ENCODE data around the gene ZNF48.

The ZNF48 gene

DNA sequence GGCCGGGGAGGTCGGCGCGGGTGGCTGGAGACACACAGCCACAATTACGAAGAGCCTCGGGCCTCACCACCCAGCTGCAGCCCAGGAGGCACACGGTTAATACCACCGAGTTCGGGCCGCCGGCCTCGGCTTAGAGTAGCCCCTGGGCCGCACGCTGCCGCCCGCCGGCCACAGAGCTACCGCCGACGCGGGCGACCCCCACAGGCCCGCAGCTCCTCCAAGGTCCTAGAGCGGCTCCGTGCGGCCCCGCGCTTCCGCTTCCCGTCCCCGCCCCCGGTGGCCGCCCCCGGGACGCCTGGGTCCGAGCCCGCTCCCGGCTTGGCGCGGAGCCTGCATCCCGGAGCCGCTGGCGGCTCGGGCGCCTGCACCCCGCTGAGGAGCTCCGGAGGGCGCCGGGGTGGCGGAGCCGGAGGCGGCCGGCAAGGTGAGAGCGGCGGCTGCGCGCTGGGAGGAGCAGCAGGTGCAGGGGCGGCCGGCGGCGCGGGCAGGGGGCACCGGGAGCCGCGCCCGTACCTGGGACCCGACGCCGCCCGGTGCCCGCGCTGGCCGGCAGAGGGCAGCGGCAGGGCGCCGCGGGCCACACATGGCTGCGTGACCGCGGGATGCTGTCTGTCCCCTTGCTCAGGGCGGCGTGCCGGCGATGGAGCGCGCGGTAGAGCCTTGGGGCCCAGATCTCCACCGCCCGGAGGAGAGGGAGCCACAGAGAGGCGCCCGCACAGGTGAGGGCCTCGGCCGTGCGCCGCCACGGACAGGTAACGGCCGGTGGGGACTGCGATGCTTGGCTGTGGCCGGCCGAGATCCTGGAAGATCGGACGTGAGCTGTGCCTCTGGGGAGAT lies at the start of gene ZNF48:
Gene ZNF48, plus strand, starts transcription at position 266 of the 837 bp plus-strand sequence. Its CDS starts 375 bp downstream, at position 641.
- DNase-seq = peak; percentile 98

DNA sequence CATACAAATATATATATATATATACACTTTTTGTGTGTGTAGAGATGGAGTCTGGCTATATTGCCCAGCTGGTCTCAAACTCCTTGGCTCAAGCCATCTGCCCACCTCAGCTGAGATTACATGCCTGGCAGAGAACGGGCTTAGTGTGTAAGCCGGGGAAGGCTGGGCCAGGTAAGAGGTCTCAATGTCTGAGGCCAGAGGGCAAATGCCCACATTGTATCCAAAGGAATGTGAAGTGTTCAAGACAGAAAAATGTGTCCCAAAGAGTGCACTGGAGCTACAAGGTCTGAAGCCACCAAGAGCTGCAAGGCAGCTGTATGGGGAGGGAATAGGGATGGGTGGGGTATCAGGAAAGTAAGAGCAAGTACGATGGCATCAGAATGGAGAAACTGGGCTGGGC lies 48.9 kb upstream of the ZNF48 start:
- DNase-seq = no peak

DNA sequence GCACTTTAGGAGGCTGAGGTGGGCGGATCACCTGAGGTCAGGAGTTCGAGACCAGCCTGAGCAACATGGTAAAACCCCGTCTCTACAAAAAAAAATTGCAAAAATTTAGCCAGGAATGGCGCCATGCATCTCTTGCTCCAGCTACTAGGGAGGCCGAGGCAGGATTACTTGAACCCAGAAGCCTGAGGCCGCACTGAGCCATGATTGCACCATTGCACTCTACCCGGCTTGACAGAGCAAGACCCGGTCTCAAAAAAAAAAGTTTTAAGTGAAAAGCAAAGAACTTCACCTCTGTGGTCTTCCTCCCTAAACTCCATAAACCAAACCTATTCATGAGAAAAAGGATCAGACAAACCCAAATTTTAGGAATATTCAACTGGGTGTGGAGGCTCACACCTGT lies 47.1 kb upstream of the ZNF48 start:
- DNase-seq = no peak

DNA sequence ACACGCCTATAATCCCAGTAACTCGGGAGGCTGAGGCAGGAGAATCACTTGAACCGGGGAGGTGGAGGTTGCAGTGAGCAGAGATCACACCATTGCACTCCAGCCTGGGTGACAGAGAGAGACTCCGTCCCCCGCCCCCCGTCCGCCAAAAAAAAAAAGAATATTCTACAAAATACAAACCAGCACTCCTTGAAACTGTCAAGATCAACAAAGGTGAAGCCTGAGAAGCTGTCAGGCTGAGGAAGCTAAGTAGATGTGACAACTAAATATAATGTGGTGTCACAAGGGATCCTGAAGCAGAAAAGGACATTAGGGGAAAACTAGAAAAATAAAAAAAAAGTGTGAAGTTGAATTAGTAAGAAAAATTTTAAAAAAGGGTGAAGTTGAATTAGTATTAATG lies 46.3 kb upstream of the ZNF48 start:
- DNase-seq = no peak

DNA sequence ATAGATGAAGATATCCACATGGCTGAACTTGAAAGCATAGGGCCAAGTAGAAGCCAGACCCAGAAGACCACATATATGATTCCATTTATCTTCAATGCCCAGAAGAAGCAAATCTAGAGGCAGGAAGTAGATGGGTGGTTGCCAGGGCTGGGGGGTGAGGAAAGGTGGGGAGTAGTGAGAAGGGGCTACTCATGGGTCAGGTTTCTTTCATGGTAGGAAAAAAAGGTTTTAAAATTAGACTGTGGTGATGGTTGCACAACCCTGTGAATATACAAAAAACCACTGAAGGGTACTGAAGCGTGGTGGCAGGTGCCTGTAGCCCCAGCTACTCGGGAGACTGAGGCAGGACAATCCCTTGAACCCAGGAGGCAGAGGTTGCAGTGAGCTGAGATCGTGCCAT lies 45.5 kb upstream of the ZNF48 start:
- no peak for DNase-seq

DNA sequence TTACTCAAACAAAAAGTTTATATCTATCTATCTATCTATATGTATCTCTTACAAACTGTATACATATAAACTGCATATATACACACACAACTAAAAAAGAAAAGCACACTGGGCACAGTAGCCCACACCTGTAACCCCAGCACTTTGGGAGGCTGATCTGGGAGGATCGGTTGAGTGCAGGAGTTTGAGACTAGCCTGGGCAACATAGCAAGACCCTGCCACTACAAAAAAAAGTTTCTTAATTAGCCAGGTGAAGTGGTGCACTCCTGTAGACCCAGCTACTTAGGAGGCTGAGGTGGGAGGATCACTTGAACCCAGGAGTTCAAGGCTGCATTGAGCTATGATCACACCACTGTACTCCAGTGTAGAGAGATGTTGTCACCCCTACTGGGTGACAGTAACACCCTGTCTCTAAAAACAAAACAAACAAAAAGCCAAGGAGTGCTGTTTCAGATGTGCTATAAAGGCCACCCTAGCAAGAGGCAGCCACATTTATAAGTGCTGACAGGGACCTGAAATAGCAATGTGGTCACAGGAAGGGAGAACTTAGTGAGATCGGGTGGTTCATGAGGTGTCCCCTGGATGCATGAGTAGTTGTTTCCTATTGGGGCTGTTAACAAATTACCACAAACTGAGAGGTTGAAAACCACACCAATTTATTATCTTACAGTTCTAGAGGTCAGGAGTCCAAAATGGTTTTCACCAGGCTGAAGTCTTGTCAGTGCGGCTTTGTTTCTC lies 44.9 kb upstream of the ZNF48 start:
- no peak for DNase-seq

DNA sequence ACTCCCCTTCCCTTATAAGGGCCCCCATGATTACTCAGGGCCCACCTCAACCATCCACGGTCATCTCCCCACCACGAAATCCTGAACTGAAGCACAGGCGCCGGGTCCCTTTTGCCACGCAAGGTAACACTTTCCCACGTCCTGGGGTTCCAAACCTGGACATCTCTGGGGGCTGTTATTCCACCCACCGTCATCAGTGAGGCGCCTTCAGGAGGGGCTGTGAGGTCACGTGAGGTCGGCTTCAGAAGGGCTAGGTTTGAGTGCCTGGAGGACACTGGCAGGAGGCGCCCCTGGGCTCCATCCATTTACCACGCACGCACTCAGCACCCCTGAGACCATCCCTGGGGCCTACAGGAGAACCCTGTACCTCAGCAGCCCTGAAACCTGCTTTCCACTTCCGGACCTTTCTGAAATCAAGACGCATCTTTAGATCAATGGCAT lies 44.2 kb upstream of the ZNF48 start:
- no peak for DNase-seq

DNA sequence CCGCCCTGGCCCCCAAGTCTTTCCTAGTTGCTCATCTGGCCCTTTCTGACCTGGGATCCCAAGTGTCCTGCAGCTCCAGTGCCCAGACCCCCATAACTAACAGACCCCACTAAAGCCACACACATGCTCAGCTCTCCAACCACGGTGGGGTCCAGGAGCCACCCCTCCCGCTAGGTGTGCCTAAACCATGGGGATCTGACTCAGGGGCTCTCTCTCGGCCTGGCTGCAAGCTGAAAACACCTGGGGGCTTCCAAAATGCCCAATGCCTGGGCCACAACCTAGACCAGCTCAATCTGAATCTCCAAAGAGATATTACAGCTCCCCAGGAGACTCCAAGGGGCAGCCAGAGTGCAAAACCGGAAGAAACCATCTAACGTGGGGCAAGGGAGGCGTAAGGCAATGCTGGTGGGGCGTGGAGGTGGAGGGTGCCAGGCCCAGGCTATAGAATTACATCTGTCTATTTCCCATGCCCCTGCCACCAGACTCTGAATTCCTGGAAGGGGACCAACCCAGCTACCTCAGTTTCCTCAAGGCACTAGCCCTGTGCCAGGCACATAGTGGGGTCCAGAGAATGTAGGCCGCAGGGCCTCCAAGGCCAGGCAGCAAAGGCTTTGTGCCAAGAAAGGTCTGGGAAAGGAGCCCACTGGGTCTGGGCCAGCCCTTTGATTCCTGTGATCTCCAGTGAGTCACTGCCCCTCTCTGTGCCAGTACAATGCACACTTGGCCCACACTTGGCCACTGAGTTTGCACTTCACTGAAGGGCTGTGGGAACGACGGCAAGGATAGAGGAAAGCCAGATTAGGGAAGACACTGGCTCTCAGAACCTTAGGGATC lies 43.4 kb upstream of the ZNF48 start:
- no peak for DNase-seq

DNA sequence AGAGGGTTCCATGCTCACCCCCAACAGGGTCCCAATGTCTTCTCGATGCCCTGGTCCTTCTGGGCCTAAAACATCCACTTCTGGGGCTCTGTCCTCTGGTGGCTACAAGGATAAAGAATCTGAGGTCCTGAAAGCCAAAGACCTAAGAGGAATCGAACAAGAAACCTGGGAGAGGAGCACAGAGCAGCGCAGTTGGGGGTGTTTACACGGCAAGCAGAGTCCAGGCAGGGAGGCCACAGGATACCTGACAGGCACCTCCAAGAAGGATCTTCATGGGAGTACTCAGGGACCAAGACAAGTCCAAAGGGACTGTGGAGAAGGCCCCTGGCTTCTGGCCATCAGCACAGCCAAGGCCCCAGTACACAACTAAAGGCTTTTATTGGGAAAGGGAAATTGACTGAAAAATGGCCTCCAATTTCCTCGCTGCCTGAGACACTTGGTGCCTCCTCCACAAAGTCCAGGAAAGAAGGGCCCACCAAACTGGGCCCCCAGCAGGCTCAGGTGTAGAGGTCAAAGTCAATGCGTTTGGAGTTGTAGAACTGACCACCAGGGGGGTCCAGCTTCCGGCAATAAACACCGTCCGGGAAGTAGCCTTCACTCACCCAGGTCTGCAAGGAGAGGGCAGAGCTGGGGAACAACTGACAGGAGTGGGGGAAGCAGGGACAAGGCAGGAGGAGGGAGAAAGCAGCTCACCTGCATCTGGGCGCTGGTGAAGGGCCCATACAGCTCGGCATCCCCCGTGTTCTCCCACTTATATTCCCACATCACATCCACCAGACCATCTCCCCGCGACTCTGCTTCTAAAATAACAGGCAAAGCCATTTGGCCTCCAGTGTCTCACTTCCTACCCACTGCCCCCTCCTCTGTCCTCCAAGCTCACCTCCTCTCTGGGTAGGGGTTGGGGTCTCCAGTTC lies 42.5 kb upstream of the ZNF48 start:
- no peak for DNase-seq

DNA sequence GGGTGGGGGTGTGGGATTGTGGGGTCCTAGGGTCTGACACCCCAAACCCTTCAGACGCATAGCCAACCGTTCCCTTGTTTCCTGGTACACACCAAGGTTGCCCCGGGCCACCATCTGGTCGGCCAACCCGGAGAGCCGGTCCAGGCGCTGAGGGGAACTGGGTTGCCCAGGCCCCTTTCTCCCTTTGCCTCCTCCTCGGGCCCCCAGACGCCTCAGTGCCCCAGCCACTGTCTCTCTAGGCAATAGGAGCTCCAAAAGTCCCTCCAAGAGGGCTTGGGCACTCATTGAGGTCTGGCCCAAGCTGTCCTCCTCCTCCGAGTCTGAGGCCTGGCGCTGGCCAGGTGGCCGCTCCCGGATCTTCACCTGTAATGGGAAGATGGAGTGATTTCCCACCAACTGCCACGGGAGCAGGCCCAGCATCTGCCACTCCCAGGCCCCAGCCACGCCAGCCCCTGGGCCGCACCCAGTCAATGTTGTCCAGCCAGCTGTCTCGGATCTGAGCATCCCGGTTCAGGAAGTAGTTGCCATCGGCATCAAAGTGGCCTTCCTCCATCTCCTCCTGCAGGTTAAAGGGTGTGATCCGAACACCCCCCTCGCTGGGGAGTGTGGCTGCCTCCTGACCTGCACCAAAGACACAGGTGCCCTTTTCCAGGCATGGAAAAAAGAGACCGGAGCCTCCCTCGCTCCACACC lies 41.6 kb upstream of the ZNF48 start:
- no peak for DNase-seq

DNA sequence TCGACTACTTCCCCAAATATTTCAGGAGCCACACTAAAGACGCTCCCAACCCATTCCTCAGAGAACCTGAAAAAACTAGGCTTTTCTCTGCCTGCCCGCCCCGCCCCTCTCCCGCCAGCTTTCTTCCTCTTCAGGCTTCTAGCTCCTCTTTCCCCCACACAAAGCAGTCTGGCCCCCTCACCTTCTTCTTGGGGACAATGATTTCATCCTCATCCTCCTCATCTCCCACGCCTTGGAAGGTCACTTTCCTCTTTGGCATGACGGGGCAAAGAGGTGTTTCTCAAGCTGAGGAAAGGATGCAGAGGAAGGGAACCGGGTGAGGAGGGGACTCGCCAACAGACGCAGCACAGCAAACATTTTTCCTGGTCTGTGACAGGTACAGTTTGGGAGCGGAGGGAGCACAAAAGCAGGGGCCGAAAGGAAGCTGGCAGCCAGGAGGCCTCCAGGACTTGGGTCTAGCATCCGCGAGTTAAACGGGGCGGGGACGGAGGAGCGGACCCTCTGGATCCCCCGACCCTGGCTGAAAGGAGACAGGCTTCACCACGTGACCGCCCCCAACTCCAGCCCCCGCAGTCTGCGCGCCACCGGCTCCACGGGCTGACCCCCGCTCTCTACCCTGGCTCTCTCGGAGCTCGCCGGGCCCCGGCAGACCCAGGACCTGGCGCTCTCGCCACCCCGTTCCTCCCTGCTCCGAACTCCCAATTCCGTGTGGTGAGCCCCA lies 40.6 kb upstream of the ZNF48 start:
- DNase-seq = peak; percentile 69

DNA sequence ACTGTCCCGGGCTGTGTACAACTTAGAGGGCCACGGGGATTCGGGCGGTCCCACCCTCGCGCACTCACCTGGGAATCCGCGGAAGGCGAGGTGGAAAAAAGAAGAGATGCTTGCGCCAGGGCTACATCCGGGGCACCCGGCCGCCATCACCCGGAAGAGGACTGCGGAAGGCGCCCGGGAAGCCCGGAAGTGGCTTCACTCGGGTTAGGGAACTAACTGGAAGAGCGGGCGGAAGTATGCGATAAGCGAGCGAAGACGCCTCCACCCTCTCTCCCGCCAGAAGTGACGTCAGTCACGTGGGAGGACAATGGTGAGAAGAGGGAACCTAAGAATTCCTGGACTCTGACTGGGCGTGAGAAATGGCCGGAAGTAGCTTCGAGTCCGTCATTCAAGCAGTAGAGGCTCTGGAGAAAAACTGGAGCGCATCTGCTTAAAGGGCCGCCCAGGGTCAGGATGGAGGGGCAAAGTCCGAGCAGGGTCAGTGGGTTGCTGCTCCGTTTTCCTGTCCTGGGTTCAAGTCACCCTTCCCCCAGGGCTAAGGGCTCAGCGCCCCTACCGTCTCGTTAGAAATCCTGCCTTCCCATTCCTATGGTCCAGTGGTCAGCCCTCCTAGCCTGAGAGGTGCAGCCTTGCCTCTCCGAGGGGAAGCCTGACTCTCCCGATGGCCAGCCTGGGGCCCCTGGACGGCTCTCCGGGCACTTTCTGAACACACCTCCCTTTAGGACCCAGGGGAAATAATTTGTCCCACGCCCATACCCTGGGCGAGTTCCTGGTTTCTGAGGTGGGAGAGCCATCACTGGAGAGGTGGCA lies 39.9 kb upstream of the ZNF48 start, which contains the start of gene CD2BP2:
Gene CD2BP2, minus strand, starts transcription at position 165 of the 810 bp plus-strand sequence. CDS start 627 bp downstream, outside the sequence.
- peak; percentile 100 for DNase-seq

DNA sequence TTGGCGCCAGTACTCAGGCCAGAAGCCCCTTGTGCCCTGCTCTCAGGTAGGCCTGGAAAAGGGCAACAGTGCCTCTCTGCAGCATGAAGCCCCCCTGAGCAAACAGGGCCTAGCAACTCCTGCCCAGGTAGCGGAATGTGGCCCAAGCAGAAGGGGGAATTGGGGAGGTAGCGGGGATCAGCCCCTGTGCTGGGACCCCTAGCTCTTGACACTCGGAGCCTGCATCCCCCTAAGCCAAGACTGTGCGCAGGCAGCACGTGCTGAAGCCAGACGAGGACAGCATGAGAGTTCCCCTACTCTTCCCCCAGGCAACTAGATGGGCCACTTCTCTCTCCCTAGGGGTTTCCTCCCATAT lies 39.3 kb upstream of the ZNF48 start:
- peak; percentile 54 for DNase-seq

DNA sequence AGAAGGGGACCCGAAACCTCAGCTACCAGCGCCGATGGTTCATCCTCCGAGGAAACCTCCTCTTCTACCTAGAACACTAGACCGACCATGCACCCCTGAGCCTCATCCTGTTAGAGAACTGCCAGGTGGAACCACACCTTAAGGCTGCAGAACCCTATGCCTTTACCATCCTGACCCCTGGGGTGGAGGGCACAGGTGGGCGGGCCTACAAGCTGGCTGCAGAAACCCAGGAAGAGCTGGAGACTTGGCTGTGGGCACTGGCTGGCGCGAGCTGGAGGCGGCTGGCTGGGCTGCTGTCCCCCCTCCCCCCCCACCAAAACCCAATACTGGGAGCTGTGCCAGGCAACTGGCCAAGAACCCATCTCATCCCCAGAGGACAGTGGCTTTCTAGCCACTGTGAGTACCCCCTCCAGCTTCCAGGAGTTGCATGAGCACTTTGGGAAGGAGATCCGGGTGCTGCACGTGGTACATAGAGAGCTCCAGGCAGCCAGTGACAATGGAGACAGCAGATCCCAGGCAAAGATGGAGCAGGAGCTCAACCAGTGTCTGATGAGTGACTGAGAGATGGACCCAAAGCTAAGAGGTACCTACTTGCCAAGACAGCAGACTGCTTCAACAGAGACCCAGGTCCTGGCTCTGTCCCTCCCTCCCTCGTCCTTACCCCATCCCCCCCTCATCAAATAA lies 38.7 kb upstream of the ZNF48 start:
- peak; percentile 55 for DNase-seq

DNA sequence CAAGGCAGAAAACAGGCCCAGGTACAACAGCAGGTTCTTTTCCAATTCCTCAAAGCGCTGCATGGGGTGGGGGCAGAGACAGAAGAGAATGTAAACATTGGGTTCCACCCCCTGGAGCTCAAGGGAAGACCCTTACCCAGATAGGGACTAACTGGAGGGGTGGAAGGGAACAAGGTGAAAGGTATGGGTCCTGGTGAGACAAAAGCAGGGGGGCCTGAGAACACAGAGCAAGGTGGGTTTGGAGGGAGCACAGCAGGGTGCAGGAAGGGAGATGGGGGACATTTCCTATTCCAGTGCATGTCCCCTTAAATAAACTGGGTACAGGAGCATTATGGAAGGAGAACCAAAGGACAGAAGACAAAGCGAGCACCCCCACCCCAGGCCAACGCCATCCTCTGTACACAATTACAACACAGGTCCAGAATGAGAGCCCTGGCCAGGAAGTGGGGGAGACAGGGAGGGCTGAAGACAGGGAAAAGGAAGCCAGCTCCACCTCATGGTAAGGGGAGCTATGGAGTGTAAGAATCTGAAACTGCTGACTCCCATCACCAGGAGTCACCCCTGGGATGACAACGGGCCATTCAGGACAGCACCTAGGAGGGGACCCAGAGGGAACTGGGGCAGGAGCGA lies 38.0 kb upstream of the ZNF48 start:
- no peak for DNase-seq

DNA sequence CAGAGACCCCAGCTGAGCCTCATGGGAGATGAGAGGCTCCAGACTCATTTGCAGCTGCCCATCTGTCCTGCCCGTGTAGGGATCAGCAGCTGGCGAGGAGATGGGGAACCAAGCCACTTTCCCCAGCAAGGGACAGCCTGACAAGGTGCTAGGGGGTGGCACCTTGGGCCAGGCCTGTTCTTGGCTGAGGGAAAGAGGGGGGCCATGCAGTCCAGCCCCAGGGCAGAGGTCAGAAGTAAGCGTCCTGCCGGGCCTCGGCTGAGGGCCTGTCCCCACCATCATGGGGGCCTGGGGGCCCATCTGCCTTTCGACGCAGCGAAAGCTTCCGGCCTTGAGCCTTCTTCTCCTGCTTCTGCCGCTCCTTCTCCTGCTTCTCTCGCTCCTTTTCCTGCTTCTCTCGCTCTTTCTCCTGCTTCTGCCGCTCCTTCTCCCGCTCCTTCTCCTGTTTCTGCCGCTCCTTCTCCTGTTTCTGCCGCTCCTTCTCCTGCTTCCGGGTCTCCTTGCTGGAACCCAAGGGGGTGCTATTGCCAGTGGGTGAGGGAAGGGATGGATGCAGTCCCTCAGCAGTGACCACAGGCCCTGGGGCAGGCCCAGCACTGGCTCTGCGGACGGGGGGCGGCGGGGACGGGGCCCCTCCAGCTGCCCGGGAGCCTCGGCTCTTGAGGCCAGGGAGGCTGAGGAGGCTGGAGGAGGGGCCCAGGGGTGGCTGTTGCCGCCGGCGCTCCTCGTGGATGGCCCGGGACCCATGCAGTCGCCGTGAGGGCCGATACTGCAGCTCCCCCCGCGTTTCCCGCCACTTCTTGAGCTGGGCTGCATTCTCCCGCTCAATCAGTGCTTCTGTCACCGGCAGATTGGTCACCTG lies 37.3 kb upstream of the ZNF48 start:
- no peak for DNase-seq

DNA sequence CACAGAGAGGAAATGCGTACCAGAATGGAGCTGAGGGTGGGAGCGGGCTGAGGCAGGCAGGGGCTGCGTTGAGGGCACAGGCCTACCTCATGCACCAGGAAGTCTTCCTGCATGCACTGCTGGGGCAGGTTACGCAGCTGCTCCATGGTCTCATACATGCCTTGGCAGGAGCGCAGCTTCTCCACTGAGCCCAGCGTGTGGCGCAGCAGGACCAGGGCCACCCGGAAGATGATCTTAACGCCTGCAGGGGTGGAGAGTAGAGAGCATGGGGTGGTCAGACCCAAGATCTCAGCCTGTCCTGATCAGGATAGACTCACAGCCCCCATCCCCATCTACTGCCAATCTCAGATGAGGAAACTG lies 36.7 kb upstream of the ZNF48 start:
- DNase-seq = no peak
